Choroid plexus epithelial cell (primary cell): ENCODE data around the gene FMN1.

Experiments used
- DNase-seq: peaks from one replicate; pipeline ENCODE4 v3.0.0-alpha.2; 2010; ENCODE audit warnings: low read depth
- H3K4me3 ChIP-seq: 2 replicates; pipeline ENCODE4 v1.5.1; 2011; ENCODE audit warnings: low read depth, mild to moderate bottlenecking, control low read depth, low read length, moderate library complexity
- CTCF ChIP-seq: conservative IDR thresholded peaks from 2 replicates; pipeline ENCODE4 v1.5.1; 2011; ENCODE audit warnings: low read depth, mild to moderate bottlenecking, control low read depth, inconsistent platforms, low read length, moderate library complexity

The FMN1 gene

GRCh38 chr15:32792436-32792835 is 402.1 kb downstream of the FMN1 start:
- TF ChIP-seq CTCF, result no peak
- DNase-seq, result no peak
- H3K4me3 ChIP-seq, result no peak overlapping the region

GRCh38 chr15:32790352-32790999 is 404.0 kb downstream of the FMN1 start:
- no peak for TF ChIP-seq CTCF
- H3K4me3 ChIP-seq, result no peak overlapping the region
- peak; percentile 82 for DNase-seq

- no peak for TF ChIP-seq CTCF
- no peak for DNase-seq
Observed at GRCh38 chr15:32787949-32788348, 406.6 kb downstream of the FMN1 start.

GRCh38 chr15:32786906-32787305 is 407.6 kb downstream of the FMN1 start:
- H3K4me3 ChIP-seq, result no peak overlapping the region
- DNase-seq, result peak; percentile 28
- TF ChIP-seq CTCF, result no peak

More at GRCh38 chr15:32787949-32788348, 406.6 kb downstream of the FMN1 start:
- H3K4me3 ChIP-seq, result no peak overlapping the region

- H3K4me3 ChIP-seq, result no peak overlapping the region
- TF ChIP-seq CTCF, result no peak
- no peak for DNase-seq
Observed at GRCh38 chr15:32784581-32784980, 409.9 kb downstream of the FMN1 start.

GRCh38 chr15:32781781-32782180 is 412.7 kb downstream of the FMN1 start:
- TF ChIP-seq CTCF, result no peak
- no peak for DNase-seq
- H3K4me3 ChIP-seq, result no peak overlapping the region
